ENCODE results near the gene FERMT2. TPM values are rescaled to one million over a fixed set of nuclear protein-coding genes. Genes with fewer than 3 reads are reported as not detected.

The FERMT2 gene
- total and polyA plus RNA-seq, 4 donors, result 23.9 to 51.3 (median 40.4) TPM

DNA sequence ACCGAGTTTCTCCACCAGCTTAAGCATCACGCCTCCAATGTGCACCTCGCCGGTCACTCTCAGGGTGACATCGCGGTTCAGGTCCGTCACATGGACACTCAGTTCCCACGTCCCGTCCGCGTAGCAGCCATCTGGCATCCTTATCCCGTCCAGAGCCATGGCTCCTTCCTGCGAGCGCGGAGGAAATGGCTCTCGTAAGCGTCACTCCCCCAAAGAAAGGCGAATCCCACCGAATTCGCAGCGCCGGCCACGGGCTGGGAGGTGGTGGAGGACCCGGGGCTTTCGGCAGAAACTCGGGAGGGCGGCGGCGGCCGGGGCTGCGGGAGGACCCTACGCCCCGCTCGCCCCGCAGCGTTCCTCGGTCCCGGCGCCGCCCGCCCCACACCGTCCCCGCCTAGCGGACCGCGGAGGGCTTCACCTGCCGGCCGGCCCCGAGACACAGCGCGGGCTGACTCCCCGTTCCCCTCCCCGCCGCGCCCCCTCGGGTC is 396 bp downstream of the FERMT2 start:
- TF ChIP-seq, protein P1, sequence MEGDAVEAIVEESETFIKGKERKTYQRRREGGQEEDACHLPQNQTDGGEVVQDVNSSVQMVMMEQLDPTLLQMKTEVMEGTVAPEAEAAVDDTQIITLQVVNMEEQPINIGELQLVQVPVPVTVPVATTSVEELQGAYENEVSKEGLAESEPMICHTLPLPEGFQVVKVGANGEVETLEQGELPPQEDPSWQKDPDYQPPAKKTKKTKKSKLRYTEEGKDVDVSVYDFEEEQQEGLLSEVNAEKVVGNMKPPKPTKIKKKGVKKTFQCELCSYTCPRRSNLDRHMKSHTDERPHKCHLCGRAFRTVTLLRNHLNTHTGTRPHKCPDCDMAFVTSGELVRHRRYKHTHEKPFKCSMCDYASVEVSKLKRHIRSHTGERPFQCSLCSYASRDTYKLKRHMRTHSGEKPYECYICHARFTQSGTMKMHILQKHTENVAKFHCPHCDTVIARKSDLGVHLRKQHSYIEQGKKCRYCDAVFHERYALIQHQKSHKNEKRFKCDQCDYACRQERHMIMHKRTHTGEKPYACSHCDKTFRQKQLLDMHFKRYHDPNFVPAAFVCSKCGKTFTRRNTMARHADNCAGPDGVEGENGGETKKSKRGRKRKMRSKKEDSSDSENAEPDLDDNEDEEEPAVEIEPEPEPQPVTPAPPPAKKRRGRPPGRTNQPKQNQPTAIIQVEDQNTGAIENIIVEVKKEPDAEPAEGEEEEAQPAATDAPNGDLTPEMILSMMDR (IDR thresholded peaks at IDR 0.05; ENCODE audit: low read depth, low read length, missing input control), result peak; percentile 4
- TF ChIP-seq GABPA (IDR thresholded peaks at IDR 0.05 in 1 of 2, conservative IDR thresholded peaks at IDR 0.05 in 1 of 2), result no peak
- under 1% methylated on average over 56 of the region's 56 CpGs for WGBS
- Histone ChIP-seq H3K9ac (ENCODE audit: low read depth in 1 of 2, low read length in 2 of 2) (peak overlapping the region; percentile 66 to 95), H3K4me3 (ENCODE audit: low read depth in 1 of 3, low read length in 3 of 3) (peak overlapping the region; percentile 68 to 93 (median 83)), H3K36me3 (ENCODE audit: control insufficient read depth in 4 of 4, insufficient read depth in 3 of 4, low read depth in 1 of 4, low read length in 3 of 4) (peaks cover 0 to 2% (median 0%) of the 10 kb centered on the region in 4 donors), H3K4me1 (ENCODE audit: control insufficient read depth in 4 of 4, insufficient read depth in 4 of 4, low read length in 3 of 4) (peaks cover 0 to 44% (median 33%) of the 10 kb centered on the region in 4 donors), H3K27me3 (ENCODE audit: control insufficient read depth in 4 of 4, insufficient read depth in 4 of 4, low read length in 3 of 4) (no peaks in the 10 kb centered on the region), H3K9me3 (ENCODE audit: control insufficient read depth in 4 of 4, low read length in 3 of 4) (no peaks in the 10 kb centered on the region), H3K27ac (ENCODE audit: low read depth in 1 of 2, low read length in 2 of 2) (peak overlapping the region; percentile 88 to 97)
- peak; percentile 38 for DNase-seq (ENCODE audit: low spot score)

DNA sequence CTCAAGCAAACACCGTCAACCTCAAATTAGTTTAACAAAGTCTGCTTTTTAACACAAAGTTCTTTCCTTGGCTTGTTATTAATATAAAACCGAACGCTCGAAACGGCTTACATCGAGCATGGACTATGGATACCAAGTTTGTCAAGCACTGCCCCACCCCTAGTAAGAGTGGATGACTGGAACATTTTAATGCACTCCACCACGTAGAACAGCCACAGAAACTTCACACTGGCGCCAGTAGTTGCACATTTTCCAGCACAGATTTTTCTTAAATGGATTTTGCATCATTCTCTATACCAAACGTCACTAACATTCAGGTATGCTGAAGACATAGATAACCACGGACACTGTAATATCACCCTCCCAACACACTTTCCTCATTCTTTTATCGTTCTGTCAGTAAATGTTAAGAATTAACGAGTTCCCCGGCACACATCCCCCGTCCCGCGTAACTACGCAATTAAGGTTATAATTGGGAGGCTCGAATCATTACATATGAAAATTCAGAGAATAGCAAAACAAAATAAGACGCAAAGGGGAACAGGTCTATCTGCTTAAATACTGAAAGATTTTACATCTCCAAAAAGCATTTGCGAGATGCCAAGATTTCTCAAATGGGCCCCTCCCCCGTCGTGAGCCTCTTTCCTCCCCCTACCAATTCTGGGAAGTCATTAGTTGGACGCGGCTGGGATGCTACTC is 990 bp downstream of the FERMT2 start:
- no peak for DNase-seq (ENCODE audit: low spot score)
- 1% methylated on average over 24 of the region's 24 CpGs for WGBS

More for the DNA sequence above, 990 bp downstream of the FERMT2 start:
- peaks cover 0 to 2% (median 0%) of the 10 kb centered on the region in 4 donors for H3K36me3 ChIP-seq (ENCODE audit: control insufficient read depth in 4 of 4, insufficient read depth in 3 of 4, low read depth in 1 of 4, low read length in 3 of 4)
- TF ChIP-seq, protein P2, sequence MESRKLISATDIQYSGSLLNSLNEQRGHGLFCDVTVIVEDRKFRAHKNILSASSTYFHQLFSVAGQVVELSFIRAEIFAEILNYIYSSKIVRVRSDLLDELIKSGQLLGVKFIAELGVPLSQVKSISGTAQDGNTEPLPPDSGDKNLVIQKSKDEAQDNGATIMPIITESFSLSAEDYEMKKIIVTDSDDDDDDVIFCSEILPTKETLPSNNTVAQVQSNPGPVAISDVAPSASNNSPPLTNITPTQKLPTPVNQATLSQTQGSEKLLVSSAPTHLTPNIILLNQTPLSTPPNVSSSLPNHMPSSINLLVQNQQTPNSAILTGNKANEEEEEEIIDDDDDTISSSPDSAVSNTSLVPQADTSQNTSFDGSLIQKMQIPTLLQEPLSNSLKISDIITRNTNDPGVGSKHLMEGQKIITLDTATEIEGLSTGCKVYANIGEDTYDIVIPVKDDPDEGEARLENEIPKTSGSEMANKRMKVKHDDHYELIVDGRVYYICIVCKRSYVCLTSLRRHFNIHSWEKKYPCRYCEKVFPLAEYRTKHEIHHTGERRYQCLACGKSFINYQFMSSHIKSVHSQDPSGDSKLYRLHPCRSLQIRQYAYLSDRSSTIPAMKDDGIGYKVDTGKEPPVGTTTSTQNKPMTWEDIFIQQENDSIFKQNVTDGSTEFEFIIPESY (IDR thresholded peaks at IDR 0.05), result no peak
- TF ChIP-seq, protein P1 (IDR thresholded peaks at IDR 0.05; ENCODE audit: low read depth, low read length, missing input control), result no peak
- peak; percentile 7 for TF ChIP-seq SP1 (IDR thresholded peaks at IDR 0.05)
- peak in 1 of 2 donors; percentile 34 for TF ChIP-seq RAD21 (IDR thresholded peaks at IDR 0.05)
- peak; percentile 89 for TF ChIP-seq YY1 (IDR thresholded peaks at IDR 0.05)
- no peak for TF ChIP-seq NR2F2 (IDR thresholded peaks at IDR 0.05)
- no peak for TF ChIP-seq HNF4G (IDR thresholded peaks at IDR 0.05)
- TF ChIP-seq, protein P3, sequence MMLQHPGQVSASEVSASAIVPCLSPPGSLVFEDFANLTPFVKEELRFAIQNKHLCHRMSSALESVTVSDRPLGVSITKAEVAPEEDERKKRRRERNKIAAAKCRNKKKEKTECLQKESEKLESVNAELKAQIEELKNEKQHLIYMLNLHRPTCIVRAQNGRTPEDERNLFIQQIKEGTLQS (IDR thresholded peaks at IDR 0.05), result no peak
- TF ChIP-seq RXRA (IDR thresholded peaks at IDR 0.05), result no peak
- no peak for TF ChIP-seq FOXA2 (IDR thresholded peaks at IDR 0.05)
- TF ChIP-seq, protein P4, sequence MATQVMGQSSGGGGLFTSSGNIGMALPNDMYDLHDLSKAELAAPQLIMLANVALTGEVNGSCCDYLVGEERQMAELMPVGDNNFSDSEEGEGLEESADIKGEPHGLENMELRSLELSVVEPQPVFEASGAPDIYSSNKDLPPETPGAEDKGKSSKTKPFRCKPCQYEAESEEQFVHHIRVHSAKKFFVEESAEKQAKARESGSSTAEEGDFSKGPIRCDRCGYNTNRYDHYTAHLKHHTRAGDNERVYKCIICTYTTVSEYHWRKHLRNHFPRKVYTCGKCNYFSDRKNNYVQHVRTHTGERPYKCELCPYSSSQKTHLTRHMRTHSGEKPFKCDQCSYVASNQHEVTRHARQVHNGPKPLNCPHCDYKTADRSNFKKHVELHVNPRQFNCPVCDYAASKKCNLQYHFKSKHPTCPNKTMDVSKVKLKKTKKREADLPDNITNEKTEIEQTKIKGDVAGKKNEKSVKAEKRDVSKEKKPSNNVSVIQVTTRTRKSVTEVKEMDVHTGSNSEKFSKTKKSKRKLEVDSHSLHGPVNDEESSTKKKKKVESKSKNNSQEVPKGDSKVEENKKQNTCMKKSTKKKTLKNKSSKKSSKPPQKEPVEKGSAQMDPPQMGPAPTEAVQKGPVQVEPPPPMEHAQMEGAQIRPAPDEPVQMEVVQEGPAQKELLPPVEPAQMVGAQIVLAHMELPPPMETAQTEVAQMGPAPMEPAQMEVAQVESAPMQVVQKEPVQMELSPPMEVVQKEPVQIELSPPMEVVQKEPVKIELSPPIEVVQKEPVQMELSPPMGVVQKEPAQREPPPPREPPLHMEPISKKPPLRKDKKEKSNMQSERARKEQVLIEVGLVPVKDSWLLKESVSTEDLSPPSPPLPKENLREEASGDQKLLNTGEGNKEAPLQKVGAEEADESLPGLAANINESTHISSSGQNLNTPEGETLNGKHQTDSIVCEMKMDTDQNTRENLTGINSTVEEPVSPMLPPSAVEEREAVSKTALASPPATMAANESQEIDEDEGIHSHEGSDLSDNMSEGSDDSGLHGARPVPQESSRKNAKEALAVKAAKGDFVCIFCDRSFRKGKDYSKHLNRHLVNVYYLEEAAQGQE (IDR thresholded peaks at IDR 0.05), result peak; percentile 23
- TF ChIP-seq JUND (IDR thresholded peaks at IDR 0.05), result no peak
- TF ChIP-seq TAF1 (conservative IDR thresholded peaks at IDR 0.05), result peak; percentile 49
- TF ChIP-seq HNF4A (conservative IDR thresholded peaks at IDR 0.05), result peak; percentile 22 to 33
- H3K27ac ChIP-seq (ENCODE audit: low read depth in 1 of 2, low read length in 2 of 2), result peak overlapping the region; percentile 88 to 97
- H3K9me3 ChIP-seq (ENCODE audit: control insufficient read depth in 4 of 4, low read length in 3 of 4), result no peaks in the 10 kb centered on the region
- H3K4me3 ChIP-seq (ENCODE audit: low read depth in 1 of 3, low read length in 3 of 3), result peak overlapping the region; percentile 68 to 93 (median 83)
- no peaks in the 10 kb centered on the region for H3K27me3 ChIP-seq (ENCODE audit: control insufficient read depth in 4 of 4, insufficient read depth in 4 of 4, low read length in 3 of 4)
- H3K9ac ChIP-seq (ENCODE audit: low read depth in 1 of 2, low read length in 2 of 2), result peak overlapping the region; percentile 66 to 95
- H3K4me1 ChIP-seq (ENCODE audit: control insufficient read depth in 4 of 4, insufficient read depth in 4 of 4, low read length in 3 of 4), result peaks cover 0 to 47% (median 34%) of the 10 kb centered on the region in 4 donors
